GM18505 (cell line): ENCODE measurements around the gene CHIC2.

Source experiments
- ATAC-seq: cut with Tn5 transposase; IDR thresholded peaks from one replicate; pipeline ENCODE4 v1.9.1; 2021; ENCODE audit not compliant: unreplicated experiment
- POLR2A ChIP-seq: IDR thresholded peaks from 4 replicates; pipeline ENCODE4 v1.6.1; 2011; ENCODE audit warnings: borderline replicate concordance; ENCODE audit not compliant: insufficient read depth, insufficient read length; ENCODE audit errors: extremely low read depth

Gene CHIC2

GRCh38 chr4:54099287-54099747 lies 34.9 kb upstream of the CHIC2 start:
- TF ChIP-seq POLR2A: no peak
- no peak for ATAC-seq

GRCh38 chr4:54098375-54098774 lies 34.0 kb upstream of the CHIC2 start:
- no peak for ATAC-seq
- TF ChIP-seq POLR2A: no peak

- no peak for TF ChIP-seq POLR2A
- ATAC-seq: no peak
These were observed 32.7 kb upstream of the CHIC2 start for GRCh38 chr4:54097152-54097551.

GRCh38 chr4:54096295-54096962 lies 32.0 kb upstream of the CHIC2 start:
- no peak for ATAC-seq
- no peak for TF ChIP-seq POLR2A

GRCh38 chr4:54095110-54095825 lies 30.9 kb upstream of the CHIC2 start:
- no peak for ATAC-seq
- TF ChIP-seq POLR2A: no peak

- TF ChIP-seq POLR2A: no peak
- ATAC-seq: no peak
These were observed 30.0 kb upstream of the CHIC2 start for GRCh38 chr4:54094451-54094850.

- no peak for ATAC-seq
- no peak for TF ChIP-seq POLR2A
These were observed 29.2 kb upstream of the CHIC2 start for GRCh38 chr4:54093324-54094240.

- no peak for TF ChIP-seq POLR2A
- no peak for ATAC-seq
These were observed 28.3 kb upstream of the CHIC2 start for GRCh38 chr4:54092405-54093323.

- no peak for TF ChIP-seq POLR2A
- ATAC-seq: peak; percentile 68
These were observed 27.4 kb upstream of the CHIC2 start for GRCh38 chr4:54091637-54092404.

GRCh38 chr4:54090804-54091623 lies 26.6 kb upstream of the CHIC2 start:
- TF ChIP-seq POLR2A: no peak
- peak; percentile 69 for ATAC-seq

- no peak for TF ChIP-seq POLR2A
- no peak for ATAC-seq
These were observed 26.0 kb upstream of the CHIC2 start for GRCh38 chr4:54090404-54090803.

- no peak for TF ChIP-seq POLR2A
- no peak for ATAC-seq
These were observed 25.5 kb upstream of the CHIC2 start for GRCh38 chr4:54089875-54090274.

- no peak for TF ChIP-seq POLR2A
- ATAC-seq: no peak
These were observed 20.9 kb upstream of the CHIC2 start for GRCh38 chr4:54085284-54085683.
